A549 (cell line): ENCODE measurements around the gene RPL32. TPM values are rescaled to one million over a fixed set of nuclear protein-coding genes. Genes with fewer than 3 reads are reported as not detected.

ENCODE experiments used
- ATAC-seq, 2 experiments: fragments of 200-7000 bp in 1 of 2; fragments of >200 bp in 1 of 2; cut with Nextera tagmentation in 1 of 2; cut with Tn5 transposase in 1 of 2; 3 replicates each; pipeline versions ENCODE4 v1.8.0 to v1.9.1; 2018 to 2020; ENCODE audit warnings: mild to moderate bottlenecking in 1 of 2, moderate library complexity in 1 of 2
- CTCF ChIA-PET: fragments of 300-600 bp; sonication (Branson Sonifier 250); formaldehyde crosslinking; extraction: SDS; loops from one replicate; lab custom pipeline; 2021; ENCODE audit warnings: antibody characterized with exemption, inconsistent platforms; lab: Yijun Ruan, JAX
- POLR2A ChIA-PET: fragments of 350-600 bp; formaldehyde crosslinking; extraction: SDS; loops from one replicate; lab custom pipeline; 2021; ENCODE audit warnings: antibody characterized with exemption, inconsistent platforms; lab: Yijun Ruan, JAX
- DNase-seq, 2 experiments: peaks; one replicate each; pipeline versions ENCODE4 v3.0.0 to v3.0.0-alpha.2; 2011 to 2016; ENCODE audit warnings: low read depth in 1 of 2, low spot score in 1 of 2
- FAIRE-seq: peaks from 2 replicates; lab custom pipeline; 2011; peaks lifted over from hg19 to GRCh38; lab: Jason Lieb, UNC
- H3K27ac ChIP-seq, 2 experiments: fragments of >200 bp; sonication (Bioruptor Twin); formaldehyde crosslinking; 3 replicates each; pipeline ENCODE4 v1.5.1; 2016 to 2017
- H3K4me1 ChIP-seq: fragments of >200 bp; sonication (Bioruptor Twin); formaldehyde crosslinking; 3 replicates; pipeline ENCODE4 v1.6.1; 2016
- H3K4me2 ChIP-seq: fragments of >200 bp; sonication (Bioruptor Twin); formaldehyde crosslinking; 3 replicates; pipeline ENCODE4 v1.6.1; 2016
- H3K4me3 ChIP-seq: fragments of >200 bp; sonication (Bioruptor Twin); formaldehyde crosslinking; 3 replicates; pipeline ENCODE4 v1.5.1; 2016
- H3K9me3 ChIP-seq: fragments of >200 bp; sonication (Bioruptor Twin); formaldehyde crosslinking; 3 replicates; pipeline ENCODE4 v1.6.1; 2016
- CBX2 ChIP-seq: fragments of 200-600 bp; sonication (generic); IDR thresholded peaks from 2 replicates; pipeline ENCODE4 v1.6.1; 2016; ENCODE audit warnings: low read depth, mild to moderate bottlenecking, borderline replicate concordance
- E2F6 ChIP-seq: IDR thresholded peaks from 2 replicates; pipeline ENCODE4 v1.6.1; 2012; ENCODE audit warnings: low read depth, borderline replicate concordance
- EHF ChIP-seq: fragments of 250-450 bp; sonication (Bioruptor Pico); IDR thresholded peaks from 2 replicates; pipeline ENCODE4 v1.5.0; 2020; ENCODE audit warnings: mild to moderate bottlenecking
- EHMT2 ChIP-seq: fragments of 200-600 bp; sonication (generic); IDR thresholded peaks from 2 replicates; pipeline ENCODE4 v1.6.1; 2016; ENCODE audit warnings: antibody characterized with exemption, low read depth, mild to moderate bottlenecking, moderate library complexity
- EP300 ChIP-seq, 2 experiments: fragments of >200 bp; sonication (Bioruptor Twin); formaldehyde crosslinking; IDR thresholded peaks; 2 replicates in 1 of 2; 3 replicates in 1 of 2; pipeline ENCODE4 v1.6.1; 2016 to 2017
- ESRRA ChIP-seq: fragments of 150-350 bp; IDR thresholded peaks from 2 replicates; pipeline ENCODE4 v1.6.1; 2014; ENCODE audit warnings: mild to moderate bottlenecking, low read length, borderline replicate concordance
- GATA3 ChIP-seq: IDR thresholded peaks from 2 replicates; pipeline ENCODE4 v1.6.1; 2012; ENCODE audit warnings: borderline replicate concordance
- HEYL ChIP-seq: fragments of 250-450 bp; sonication (Bioruptor Pico); IDR thresholded peaks from 2 replicates; pipeline ENCODE4 v1.8.0; 2021; ENCODE audit warnings: mild to moderate bottlenecking, moderate library complexity
- HOXA7 ChIP-seq: fragments of 250-450 bp; sonication (Bioruptor Pico); IDR thresholded peaks from 2 replicates; pipeline ENCODE4 v1.5.0; 2020; ENCODE audit warnings: mild to moderate bottlenecking, moderate library complexity
- HOXB13 ChIP-seq: fragments of 250-450 bp; sonication (Bioruptor Pico); IDR thresholded peaks from 2 replicates; pipeline ENCODE4 v1.5.0; 2020; ENCODE audit warnings: low read depth, mild to moderate bottlenecking, moderate library complexity
- HOXB5 ChIP-seq: fragments of 250-450 bp; sonication (Bioruptor Pico); IDR thresholded peaks from 2 replicates; pipeline ENCODE4 v1.5.0; 2020; ENCODE audit warnings: mild to moderate bottlenecking, moderate library complexity
- JUN ChIP-seq, 2 experiments: fragments of >200 bp; sonication (Bioruptor Twin); formaldehyde crosslinking; IDR thresholded peaks; 2 replicates in 1 of 2; 3 replicates in 1 of 2; pipeline ENCODE4 v1.6.1; 2016 to 2017
- JUNB ChIP-seq: fragments of >200 bp; sonication (Bioruptor Twin); formaldehyde crosslinking; IDR thresholded peaks from 2 replicates; pipeline ENCODE4 v1.6.1; 2016
- KDM1A ChIP-seq: fragments of 200-600 bp; sonication (generic); IDR thresholded peaks from 2 replicates; pipeline ENCODE4 v1.6.1; 2016; ENCODE audit warnings: low read depth, mild to moderate bottlenecking
- KDM5A ChIP-seq: fragments of 200-600 bp; sonication (generic); IDR thresholded peaks from 2 replicates; pipeline ENCODE4 v1.6.1; 2016; ENCODE audit warnings: antibody characterized with exemption, mild to moderate bottlenecking
- MAZ ChIP-seq: fragments of 150-350 bp; IDR thresholded peaks from 2 replicates; pipeline ENCODE4 v1.6.1; 2014; ENCODE audit warnings: antibody characterized with exemption, low read depth, low read length, borderline replicate concordance
- NR3C1 ChIP-seq: fragments of >200 bp; sonication (Bioruptor Twin); formaldehyde crosslinking; IDR thresholded peaks from 3 replicates; pipeline ENCODE4 v1.6.1; 2017
- PHF8 ChIP-seq: fragments of 200-600 bp; sonication (generic); IDR thresholded peaks from 2 replicates; pipeline ENCODE4 v1.6.1; 2016; ENCODE audit warnings: low read depth, mild to moderate bottlenecking, antibody characterized with exemption, moderate library complexity, borderline replicate concordance
- POLR2A ChIP-seq: IDR thresholded peaks from 2 replicates; pipeline ENCODE4 v1.6.1; 2012; ENCODE audit warnings: mild to moderate bottlenecking, low read length
- RAD21 ChIP-seq, 2 experiments: fragments of >200 bp in 1 of 2; sonication (Bioruptor Twin) in 1 of 2; formaldehyde crosslinking in 1 of 2; IDR thresholded peaks in 1 of 2; conservative IDR thresholded peaks in 1 of 2; 2 replicates in 1 of 2; 3 replicates in 1 of 2; pipeline ENCODE4 v1.6.1; 2012 to 2018; ENCODE audit warnings: inconsistent platforms in 1 of 2
- RARB ChIP-seq: fragments of 250-450 bp; sonication (Bioruptor Pico); IDR thresholded peaks from 2 replicates; pipeline ENCODE4 v1.8.0; 2021; ENCODE audit warnings: mild to moderate bottlenecking, moderate library complexity
- SMC3 ChIP-seq: fragments of >200 bp; sonication (Bioruptor Twin); formaldehyde crosslinking; IDR thresholded peaks from 3 replicates; pipeline ENCODE4 v1.6.1; 2018; ENCODE audit warnings: inconsistent platforms
- SREBF2 ChIP-seq: fragments of 450-650 bp; IDR thresholded peaks from 2 replicates; pipeline ENCODE4 v1.6.1; 2014; ENCODE audit warnings: mild to moderate bottlenecking, moderate library complexity
- TFCP2L1 ChIP-seq: fragments of 250-450 bp; sonication (Bioruptor Pico); IDR thresholded peaks from 2 replicates; pipeline ENCODE4 v1.5.0; 2021; ENCODE audit warnings: mild to moderate bottlenecking
- TP53 ChIP-seq: fragments of 250-450 bp; sonication (Bioruptor Pico); IDR thresholded peaks from 2 replicates; pipeline ENCODE4 v1.5.0; 2021; ENCODE audit warnings: mild to moderate bottlenecking, moderate library complexity
- ZC3H11A ChIP-seq: fragments of 450-650 bp; IDR thresholded peaks from 2 replicates; pipeline ENCODE4 v1.6.1; 2014; ENCODE audit warnings: antibody characterized with exemption, mild to moderate bottlenecking
- ZSCAN20 ChIP-seq: fragments of 250-450 bp; sonication (Bioruptor Pico); IDR thresholded peaks from 2 replicates; pipeline ENCODE4 v1.8.0; 2022; ENCODE audit warnings: mild to moderate bottlenecking, moderate library complexity
- WGBS: methylation state at CpG from one replicate; pipeline ENCODE4 v1.1.6; 2017; ENCODE audit errors: missing lambda C conversion rate; 5-methylcytosine and 5-hydroxymethylcytosine counted together
- polyA plus RNA-seq, 4 experiments: library from polyadenylated mRNA; depleted of rRNA in 3 of 4; stranded (reverse); fragments of >200 nt; fragmentation: RNase III in 1 of 4; extraction: RNeasy Plus Mini Kit Qiagen cat#74134 plus additional on column Dnase treatment in 1 of 4; gene quantifications; 2 replicates in 3 of 4; 3 replicates in 1 of 4; pipeline ENCODE4 v1.2.3, GENCODE V29; 2011 to 2017
- TF ChIP-seq, protein P1 (sequence below): IDR thresholded peaks from 2 replicates; pipeline ENCODE4 v1.6.1; 2012
- TF ChIP-seq, protein P2 (sequence below): fragments of 450-650 bp; IDR thresholded peaks from 2 replicates; pipeline ENCODE4 v1.6.1; 2014; ENCODE audit warnings: antibody characterized with exemption
- TF ChIP-seq, protein P3 (sequence below): fragments of >200 bp; sonication (Bioruptor Twin); formaldehyde crosslinking; IDR thresholded peaks from 3 replicates; pipeline ENCODE4 v1.5.1; 2016
- TF ChIP-seq, protein P4 (sequence below): fragments of >200 bp; sonication (Bioruptor Twin); formaldehyde crosslinking; IDR thresholded peaks from 3 replicates; pipeline ENCODE4 v1.6.1; 2016

RPL32 gene
- polyA plus RNA-seq, 2 of the 4 experiments (the other 2 are of a cell fraction), result 2,144 to 2,852 TPM

DNA sequence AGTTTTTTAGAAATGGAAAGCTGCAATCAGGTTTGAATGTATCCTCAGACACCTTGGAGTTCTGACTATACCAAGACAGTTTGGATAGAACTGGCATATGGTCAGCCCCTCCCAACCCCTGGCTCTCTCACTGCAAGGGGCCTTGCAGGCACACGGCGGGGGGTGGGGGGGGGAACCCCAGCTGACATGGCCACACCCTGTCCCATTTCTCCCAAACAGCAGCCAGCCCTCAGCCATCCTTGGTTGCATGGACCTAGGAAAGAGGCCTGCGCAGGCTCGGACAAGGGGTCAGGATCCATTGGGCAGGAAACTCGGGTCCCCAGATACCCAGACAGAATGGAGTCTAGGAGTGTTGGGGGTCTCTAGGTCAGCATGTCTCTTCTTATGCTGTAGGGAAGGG is 30.4 kb downstream of the RPL32 start:
- POLR2A ChIA-PET, result interaction anchor here (1.3 to 2.6 kb wide), 2 partner anchors 23 to 147 kb away, joined by 9 to 10 read pairs; partner anchors contain the start of gene RAF1
- 92% methylated on average over 5 of the region's 5 CpGs for WGBS
- CTCF ChIA-PET, result interaction anchor here (0.9 to 9.9 kb wide), 9 partner anchors 9 to 675 kb away, joined by 3 to 113 read pairs (median 9); partner anchors contain the start of genes CAND2 and RPL32
- H3K4me1 ChIP-seq, result peaks cover 11% of the 10 kb centered on the region
- peak overlapping the region; percentile 75 for H3K4me2 ChIP-seq
- H3K27ac ChIP-seq, result peak overlapping the region in 1 of 2 experiments; percentile 83; a peak in 2 of 6 replicates
- ATAC-seq (no peak), DNase-seq (no peak), FAIRE-seq (no peak)
- TF ChIP-seq HEYL (CRISPR knock-in tag) (no peak), GATA3 (no peak), CBX2 (no peak), POLR2A (no peak), TP53 (CRISPR knock-in tag) (no peak)
- TF ChIP-seq, protein P1, sequence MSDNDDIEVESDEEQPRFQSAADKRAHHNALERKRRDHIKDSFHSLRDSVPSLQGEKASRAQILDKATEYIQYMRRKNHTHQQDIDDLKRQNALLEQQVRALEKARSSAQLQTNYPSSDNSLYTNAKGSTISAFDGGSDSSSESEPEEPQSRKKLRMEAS, result no peak
- TF ChIP-seq, protein P2, sequence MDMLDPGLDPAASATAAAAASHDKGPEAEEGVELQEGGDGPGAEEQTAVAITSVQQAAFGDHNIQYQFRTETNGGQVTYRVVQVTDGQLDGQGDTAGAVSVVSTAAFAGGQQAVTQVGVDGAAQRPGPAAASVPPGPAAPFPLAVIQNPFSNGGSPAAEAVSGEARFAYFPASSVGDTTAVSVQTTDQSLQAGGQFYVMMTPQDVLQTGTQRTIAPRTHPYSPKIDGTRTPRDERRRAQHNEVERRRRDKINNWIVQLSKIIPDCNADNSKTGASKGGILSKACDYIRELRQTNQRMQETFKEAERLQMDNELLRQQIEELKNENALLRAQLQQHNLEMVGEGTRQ, result no peak
- no peak overlapping the region; the same call in 2 of the 3 replicates for H3K4me3 ChIP-seq
- no peaks in the 10 kb centered on the region for H3K9me3 ChIP-seq

DNA sequence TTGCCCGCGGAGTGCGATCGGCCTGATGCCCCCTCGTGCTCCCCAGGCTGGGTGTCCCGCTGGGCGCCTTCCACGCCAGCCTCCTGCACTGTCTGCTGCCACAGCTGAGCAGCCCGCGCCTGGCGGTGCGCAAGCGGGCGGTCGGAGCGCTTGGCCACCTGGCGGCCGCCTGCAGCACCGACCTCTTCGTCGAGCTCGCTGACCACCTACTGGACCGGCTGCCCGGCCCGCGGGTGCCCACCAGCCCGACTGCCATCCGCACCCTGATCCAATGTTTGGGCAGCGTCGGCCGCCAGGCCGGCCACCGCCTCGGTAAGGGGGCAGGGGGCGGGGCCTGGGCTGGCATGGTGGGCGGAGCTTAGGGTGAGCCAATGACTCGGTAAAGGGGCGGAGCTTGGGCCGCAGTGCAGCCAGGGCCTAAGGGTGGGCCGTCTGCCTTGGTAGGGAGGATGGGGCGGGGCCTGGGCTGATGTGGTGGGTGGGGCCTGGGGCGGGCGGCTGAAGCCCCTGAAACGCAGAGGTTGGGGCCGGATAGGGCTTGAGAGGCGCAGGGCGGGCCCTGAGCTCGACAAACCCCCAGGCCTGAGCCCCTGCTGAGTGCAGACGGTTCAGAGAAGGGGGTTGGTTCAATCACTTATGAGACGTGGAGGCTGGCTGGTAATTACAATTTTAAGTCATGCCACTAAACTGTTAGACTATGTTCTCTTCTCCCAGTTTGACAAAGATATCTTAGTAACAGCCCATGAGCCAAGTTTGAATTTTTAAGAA is 31.2 kb downstream of the RPL32 start:
- TF ChIP-seq JUN (IDR thresholded peaks at IDR 0.05) (peak in 1 of 2 experiments; percentile 38; a peak in 1 of 5 replicates), SMC3 (peak; percentile 61), KDM1A (no peak), NR3C1 (no peak), JUNB (no peak), RAD21 (conservative IDR thresholded peaks at IDR 0.05 in 1 of 2, IDR thresholded peaks at IDR 0.05 in 1 of 2) (peak; percentile 34 to 49; a peak in 3 of 5 replicates), SREBF2 (no peak), HOXB5 (CRISPR knock-in tag) (no peak), TFCP2L1 (CRISPR knock-in tag) (no peak), ESRRA (no peak), E2F6 (peak; percentile 48; the same call in 1 of the 2 replicates), ZSCAN20 (CRISPR knock-in tag) (no peak), ZC3H11A (no peak), MAZ (no peak), HOXB13 (CRISPR knock-in tag) (no peak), HOXA7 (CRISPR knock-in tag) (no peak), RARB (CRISPR knock-in tag) (no peak), EHF (CRISPR knock-in tag) (no peak), EHMT2 (no peak), EP300 (IDR thresholded peaks at IDR 0.05) (no peak), POLR2A (peak; percentile 85), PHF8 (peak; percentile 47; the same call in 1 of the 2 replicates), HEYL (CRISPR knock-in tag) (no peak), KDM5A (no peak)
- TF ChIP-seq, protein P3, sequence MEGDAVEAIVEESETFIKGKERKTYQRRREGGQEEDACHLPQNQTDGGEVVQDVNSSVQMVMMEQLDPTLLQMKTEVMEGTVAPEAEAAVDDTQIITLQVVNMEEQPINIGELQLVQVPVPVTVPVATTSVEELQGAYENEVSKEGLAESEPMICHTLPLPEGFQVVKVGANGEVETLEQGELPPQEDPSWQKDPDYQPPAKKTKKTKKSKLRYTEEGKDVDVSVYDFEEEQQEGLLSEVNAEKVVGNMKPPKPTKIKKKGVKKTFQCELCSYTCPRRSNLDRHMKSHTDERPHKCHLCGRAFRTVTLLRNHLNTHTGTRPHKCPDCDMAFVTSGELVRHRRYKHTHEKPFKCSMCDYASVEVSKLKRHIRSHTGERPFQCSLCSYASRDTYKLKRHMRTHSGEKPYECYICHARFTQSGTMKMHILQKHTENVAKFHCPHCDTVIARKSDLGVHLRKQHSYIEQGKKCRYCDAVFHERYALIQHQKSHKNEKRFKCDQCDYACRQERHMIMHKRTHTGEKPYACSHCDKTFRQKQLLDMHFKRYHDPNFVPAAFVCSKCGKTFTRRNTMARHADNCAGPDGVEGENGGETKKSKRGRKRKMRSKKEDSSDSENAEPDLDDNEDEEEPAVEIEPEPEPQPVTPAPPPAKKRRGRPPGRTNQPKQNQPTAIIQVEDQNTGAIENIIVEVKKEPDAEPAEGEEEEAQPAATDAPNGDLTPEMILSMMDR, result peak; percentile 42
- TF ChIP-seq, protein P4, sequence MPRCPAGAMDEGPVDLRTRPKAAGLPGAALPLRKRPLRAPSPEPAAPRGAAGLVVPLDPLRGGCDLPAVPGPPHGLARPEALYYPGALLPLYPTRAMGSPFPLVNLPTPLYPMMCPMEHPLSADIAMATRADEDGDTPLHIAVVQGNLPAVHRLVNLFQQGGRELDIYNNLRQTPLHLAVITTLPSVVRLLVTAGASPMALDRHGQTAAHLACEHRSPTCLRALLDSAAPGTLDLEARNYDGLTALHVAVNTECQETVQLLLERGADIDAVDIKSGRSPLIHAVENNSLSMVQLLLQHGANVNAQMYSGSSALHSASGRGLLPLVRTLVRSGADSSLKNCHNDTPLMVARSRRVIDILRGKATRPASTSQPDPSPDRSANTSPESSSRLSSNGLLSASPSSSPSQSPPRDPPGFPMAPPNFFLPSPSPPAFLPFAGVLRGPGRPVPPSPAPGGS, result 0 out of 3 replicates have a peak, but pooled peaks have one; percentile 26
- TF ChIP-seq, protein P1, result peak; percentile 72
- 3% methylated on average over 11 of the region's 50 CpGs for WGBS
- H3K9me3 ChIP-seq, result no peaks in the 10 kb centered on the region
- peak overlapping the region; percentile 75 for H3K4me2 ChIP-seq
- FAIRE-seq (no peak), DNase-seq (peak; percentile 90 to 91), ATAC-seq (peak; percentile 89 to 97)
- H3K27ac ChIP-seq, result peak overlapping the region; percentile 63 to 83
- peak overlapping the region; percentile 52 for H3K4me3 ChIP-seq
- POLR2A ChIA-PET, result interaction anchor here (0.7 to 2.6 kb wide), 6 partner anchors 9 to 146 kb away, joined by 3 to 10 read pairs (median 8); partner anchors contain the start of genes CAND2, RAF1 and RPL32
- peaks cover 11% of the 10 kb centered on the region for H3K4me1 ChIP-seq
- CTCF ChIA-PET, result interaction anchor here (0.6 to 9.9 kb wide), 16 partner anchors 8 to 675 kb away, joined by 3 to 113 read pairs (median 4); partner anchors contain the start of genes CAND2 and RPL32
